HepG2 (cell line): Measurements from ENCODE around the gene MAFB. TPM values are rescaled to one million over a fixed set of nuclear protein-coding genes. Genes with fewer than 3 reads are reported as not detected.
A peak's percentile ranks its signal among the peaks of the same experiment; 100 is the strongest.

Source experiments
- AGO1 ChIP-seq: fragments of 200-400 bp; formaldehyde crosslinking; IDR thresholded peaks from 2 replicates; pipeline ENCODE4 v1.6.1; 2017; ENCODE audit warnings: mild to moderate bottlenecking, low read depth, low read length, moderate library complexity; ENCODE audit not compliant: poor library complexity, severe bottlenecking
- GLI4 ChIP-seq: sonication (generic); formaldehyde crosslinking; IDR thresholded peaks from 2 replicates; pipeline ENCODE4 v1.5.1; 2020; ENCODE audit warnings: missing genetic modification reagents, mild to moderate bottlenecking, moderate library complexity, borderline replicate concordance
- HOXA3 ChIP-seq: sonication (generic); formaldehyde crosslinking; IDR thresholded peaks from 2 replicates; pipeline ENCODE4 v1.5.0; 2020; ENCODE audit warnings: missing genetic modification reagents
- MTERF4 ChIP-seq: sonication (generic); formaldehyde crosslinking; IDR thresholded peaks from 2 replicates; pipeline ENCODE4 v1.8.0; 2023; ENCODE audit warnings: mild to moderate bottlenecking, missing genetic modification reagents
- PLSCR1 ChIP-seq: sonication (generic); formaldehyde crosslinking; IDR thresholded peaks from 2 replicates; pipeline ENCODE4 v1.5.0; 2020; ENCODE audit warnings: missing genetic modification reagents, mild to moderate bottlenecking, borderline replicate concordance
- PRMT3 ChIP-seq: sonication (generic); formaldehyde crosslinking; IDR thresholded peaks from 2 replicates; pipeline ENCODE4 v1.8.1; 2022; ENCODE audit warnings: low read depth, mild to moderate bottlenecking, moderate library complexity, missing genetic modification reagents, borderline replicate concordance
- THYN1 ChIP-seq: sonication (generic); formaldehyde crosslinking; IDR thresholded peaks from 2 replicates; pipeline ENCODE4 v1.8.1; 2023; ENCODE audit warnings: low read depth, mild to moderate bottlenecking, moderate library complexity, missing genetic modification reagents, borderline replicate concordance
- ZHX1 ChIP-seq: sonication (generic); formaldehyde crosslinking; IDR thresholded peaks from 2 replicates; pipeline ENCODE4 v1.8.1; 2022; ENCODE audit warnings: low read depth, mild to moderate bottlenecking, missing genetic modification reagents
- ZMYM3 ChIP-seq: sonication (generic); formaldehyde crosslinking; IDR thresholded peaks from 2 replicates; pipeline ENCODE4 v1.5.1; 2020; ENCODE audit warnings: mild to moderate bottlenecking, missing genetic modification reagents
- ZNF234 ChIP-seq: sonication (generic); formaldehyde crosslinking; conservative IDR thresholded peaks from 2 replicates; pipeline ENCODE4 v1.5.1; 2020; ENCODE audit warnings: mild to moderate bottlenecking, missing genetic modification reagents
- ZNF407 ChIP-seq: sonication (generic); formaldehyde crosslinking; IDR thresholded peaks from one replicate; pipeline ENCODE4 v1.5.1; 2020; ENCODE audit warnings: mild to moderate bottlenecking, missing genetic modification reagents; ENCODE audit errors: not compliant biosample characterization
- ZNF569 ChIP-seq: sonication (generic); formaldehyde crosslinking; IDR thresholded peaks from 2 replicates; pipeline ENCODE4 v1.5.0; 2020; ENCODE audit warnings: mild to moderate bottlenecking, missing genetic modification reagents, moderate library complexity, borderline replicate concordance
- ZNF777 ChIP-seq: sonication (generic); formaldehyde crosslinking; IDR thresholded peaks from 2 replicates; pipeline ENCODE4 v1.4.0; 2020; ENCODE audit warnings: missing genetic modification reagents
- polyA plus RNA-seq, 8 experiments: library from polyadenylated mRNA; depleted of rRNA in 3 of 8; stranded (reverse) in 7 of 8; unstranded in 1 of 8; fragments of >200 nt; fragmentation: Illumina TruSeq in 4 of 8; extraction: Trizol in 4 of 8; gene quantifications; 2 replicates each; pipeline versions ENCODE4 v1.2.1 to v1.2.3, GENCODE V29; 2011 to 2016; ENCODE audit warnings: low read depth in 4 of 8, missing spikeins in 1 of 8, mixed read lengths in 1 of 8; ENCODE audit not compliant: insufficient read depth in 1 of 8
- total RNA-seq, 5 experiments: library from RNA; depleted of rRNA; stranded (reverse); fragments of >200 nt; fragmentation: Illumina TruSeq; extraction: Trizol; gene quantifications; 2 replicates each; pipeline ENCODE4 v1.2.3, GENCODE V29; 2016; ENCODE audit warnings: low read depth in 1 of 5

The MAFB gene
- total and polyA plus RNA-seq, 2 of the 13 experiments (the other 11 are each of a cell fraction or from before 2014, with no cell fraction given): 0.08 to 0.11 TPM

- TF ChIP-seq ZNF407 (CRISPR knock-in tag) (peak; percentile 83), THYN1 (CRISPR knock-in tag) (no peak), ZNF569 (CRISPR knock-in tag) (no peak), ZNF234 (CRISPR knock-in tag) (no peak; the same call in 1 of the 2 replicates), PRMT3 (CRISPR knock-in tag) (no peak), PLSCR1 (no peak), MTERF4 (CRISPR knock-in tag) (no peak), GLI4 (0 out of 2 replicates have a peak, but pooled peaks have one; percentile 98), ZNF777 (CRISPR knock-in tag) (peak; percentile 88), AGO1 (no peak), HOXA3 (CRISPR knock-in tag) (peak; percentile 65), ZMYM3 (no peak), ZHX1 (0 out of 2 replicates have a peak, but pooled peaks have one; percentile 20)
Observed at GRCh38 chr20:40689943-40690835, 1.2 kb upstream of the MAFB start (continued).
